ENCODE results near the gene CEND1.

The CEND1 gene

DNA sequence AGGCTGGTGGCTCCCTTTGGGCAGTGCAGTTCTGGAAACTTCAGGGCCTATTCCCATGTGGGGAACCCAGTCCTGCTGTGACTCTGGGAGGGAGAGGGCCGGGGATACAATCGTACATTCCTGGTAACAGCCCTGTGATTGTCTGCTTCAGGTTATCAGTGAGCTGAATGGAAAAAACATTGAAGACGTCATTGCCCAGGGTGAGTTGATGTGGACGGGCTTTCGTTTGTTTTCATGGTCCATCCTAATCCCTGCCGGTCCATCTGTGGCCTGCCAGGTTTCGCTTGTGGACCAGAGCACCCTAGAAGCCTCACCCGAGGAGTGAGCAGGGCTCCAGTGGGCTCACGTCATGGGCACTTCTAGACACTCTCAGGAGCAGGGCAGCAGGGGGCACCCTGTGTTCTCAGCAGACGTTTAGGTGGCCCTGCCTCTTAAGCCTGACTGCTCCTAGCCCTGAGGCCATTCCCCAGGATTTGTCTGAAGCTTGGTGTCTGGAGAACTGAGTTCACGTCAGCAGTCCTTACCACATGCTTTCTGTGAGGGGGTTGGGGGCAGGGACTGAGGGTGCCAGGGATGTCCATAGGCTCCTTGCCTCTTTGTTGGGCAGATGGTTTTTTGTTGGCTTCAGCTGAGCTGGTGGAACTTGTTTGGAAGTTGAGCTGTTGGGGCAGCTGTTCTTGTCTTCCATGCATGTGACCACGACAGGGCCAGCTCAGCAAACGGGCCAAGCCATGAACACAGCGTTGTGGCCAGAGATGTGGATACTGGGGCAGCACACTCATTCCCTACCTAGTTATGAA lies 21.8 kb upstream of the CEND1 start:
- TF ChIP-seq GATA2 (IDR thresholded peaks at IDR 0.05; ENCODE audit: low read depth, low read length), result no peak
- TF ChIP-seq GATA3 (IDR thresholded peaks at IDR 0.05; ENCODE audit: low read depth, low read length), result no peak

DNA sequence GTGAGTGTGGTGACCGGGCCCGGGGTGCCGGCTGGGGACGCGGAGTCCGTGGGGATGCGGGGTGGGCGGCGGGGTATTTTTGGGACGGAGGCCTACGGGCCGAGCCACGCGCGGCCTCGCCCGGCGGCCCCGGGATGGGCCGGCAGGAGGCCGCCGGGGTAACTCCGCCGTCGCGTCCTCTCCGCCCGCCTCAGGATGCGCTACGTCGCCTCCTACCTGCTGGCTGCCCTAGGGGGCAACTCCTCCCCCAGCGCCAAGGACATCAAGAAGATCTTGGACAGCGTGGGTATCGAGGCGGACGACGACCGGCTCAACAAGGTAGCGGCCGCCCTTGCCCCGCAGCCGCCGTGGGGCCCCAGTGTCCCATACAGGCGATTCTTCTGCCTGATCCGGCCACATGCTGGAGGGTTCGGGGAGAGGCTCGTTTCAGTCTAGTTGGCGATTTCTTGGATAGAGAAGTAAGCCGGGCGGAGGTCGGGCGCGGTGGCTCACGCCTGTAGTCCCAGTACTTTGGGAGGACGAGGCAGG lies 20.2 kb upstream of the CEND1 start:
- TF ChIP-seq GATA3 (IDR thresholded peaks at IDR 0.05; ENCODE audit: low read depth, low read length) (no peak), GATA2 (IDR thresholded peaks at IDR 0.05; ENCODE audit: low read depth, low read length) (no peak)

DNA sequence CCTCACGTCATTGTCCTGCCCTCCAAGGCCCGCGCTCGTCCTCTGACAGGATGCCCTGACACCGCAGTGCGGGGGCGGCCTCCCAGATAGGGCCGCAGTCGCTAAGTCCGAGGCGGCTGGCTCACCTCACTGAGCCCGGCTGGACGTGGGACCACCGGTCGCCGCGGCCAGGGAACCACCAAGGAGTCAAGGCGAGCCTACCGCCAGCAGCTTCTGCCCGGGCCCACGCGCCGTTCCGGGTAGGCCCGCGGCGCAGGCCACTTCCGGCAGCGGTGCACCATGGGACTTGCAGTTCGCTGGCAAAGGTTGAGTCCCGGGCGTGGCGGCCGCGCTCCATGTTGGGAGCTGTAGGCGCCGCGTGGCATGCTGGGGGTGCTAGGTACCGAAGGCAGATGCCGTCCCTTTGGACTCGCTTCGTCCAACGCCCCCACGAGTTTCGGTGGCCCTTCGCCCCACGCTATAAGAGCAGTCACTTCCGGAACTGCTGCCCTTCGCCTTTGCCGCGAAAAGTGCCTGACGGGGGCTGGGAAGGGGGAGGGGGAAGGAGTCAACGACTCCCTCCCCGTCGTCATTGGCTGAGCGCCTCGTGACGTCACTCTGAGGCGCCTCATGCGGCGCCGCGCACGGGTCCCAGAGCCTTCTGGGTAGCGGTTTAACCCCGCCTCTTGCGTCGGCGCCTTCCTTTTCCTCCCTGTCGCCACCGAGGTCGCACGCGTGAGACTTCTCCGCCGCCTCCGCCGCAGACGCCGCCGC lies 19.6 kb upstream of the CEND1 start, which contains the start of gene RPLP2:
RPLP2 (plus strand) TSS at position 681 of the 753 bp plus-strand sequence. CDS start 268 bp downstream, outside the sequence.
- TF ChIP-seq GATA2 (IDR thresholded peaks at IDR 0.05; ENCODE audit: low read depth, low read length), result no peak
- TF ChIP-seq GATA3 (IDR thresholded peaks at IDR 0.05; ENCODE audit: low read depth, low read length), result no peak

DNA sequence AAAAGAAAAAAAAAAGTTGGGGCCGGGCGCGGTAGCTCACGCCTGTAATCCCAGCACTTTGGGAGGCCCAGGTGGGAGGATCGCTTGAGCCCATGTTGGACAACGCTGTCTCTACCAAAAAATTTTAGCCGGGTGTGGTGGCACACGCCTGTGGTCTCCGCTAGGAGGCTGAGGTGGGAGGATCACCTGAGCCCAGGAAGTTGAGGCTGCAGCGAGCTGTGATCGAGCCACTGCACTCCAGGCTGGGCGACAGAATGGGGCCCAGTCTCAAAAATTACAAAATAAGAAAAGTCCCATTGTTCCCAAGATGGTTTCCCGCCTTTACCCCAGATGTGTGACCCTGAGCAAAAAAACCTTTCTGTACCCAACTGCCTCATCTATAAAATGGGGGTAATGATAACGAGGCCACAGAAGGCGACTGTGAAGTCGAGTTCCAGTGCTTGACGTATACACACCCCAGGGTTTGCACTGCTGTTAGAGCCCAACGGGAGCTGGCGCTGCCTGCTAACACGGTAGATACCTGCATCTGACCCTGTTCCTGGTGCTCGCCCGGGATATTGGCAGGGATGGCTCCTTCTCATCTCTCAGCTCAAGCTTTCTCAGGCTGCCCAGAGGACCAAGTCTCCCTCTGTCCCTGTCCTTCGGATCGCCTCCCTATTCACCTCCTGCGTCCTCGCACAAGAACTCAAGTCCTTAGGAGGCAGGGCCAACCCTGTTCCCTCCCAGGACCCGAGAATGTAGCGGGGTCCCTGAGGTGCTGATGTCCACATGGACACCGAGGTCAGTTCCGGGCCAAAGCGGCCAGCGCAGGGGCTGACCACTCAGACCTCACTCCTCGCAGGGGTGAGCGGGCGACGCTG lies 18.8 kb upstream of the CEND1 start:
- TF ChIP-seq GATA3 (IDR thresholded peaks at IDR 0.05; ENCODE audit: low read depth, low read length) (no peak), GATA2 (IDR thresholded peaks at IDR 0.05; ENCODE audit: low read depth, low read length) (no peak)

DNA sequence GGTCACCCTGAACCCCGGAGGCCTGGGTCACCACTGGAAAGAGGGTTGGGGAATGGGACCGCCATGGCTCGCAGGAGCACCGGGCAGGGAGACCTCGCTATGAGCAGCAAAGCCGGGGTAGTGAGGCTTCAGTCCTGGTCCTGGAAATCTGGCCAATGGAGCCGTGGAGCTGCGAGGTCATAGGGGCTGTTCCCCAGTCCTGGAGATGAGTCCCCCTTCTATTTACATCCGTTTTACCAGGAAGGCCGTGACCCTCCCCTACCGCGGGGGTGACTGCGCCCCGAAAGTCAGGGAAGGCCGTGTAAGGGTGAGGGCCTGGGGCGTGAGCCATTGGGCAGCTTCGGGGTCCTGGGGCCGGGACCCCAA lies 14.7 kb upstream of the CEND1 start:
- TF ChIP-seq GATA3 (IDR thresholded peaks at IDR 0.05; ENCODE audit: low read depth, low read length) (no peak), GATA2 (IDR thresholded peaks at IDR 0.05; ENCODE audit: low read depth, low read length) (no peak)

DNA sequence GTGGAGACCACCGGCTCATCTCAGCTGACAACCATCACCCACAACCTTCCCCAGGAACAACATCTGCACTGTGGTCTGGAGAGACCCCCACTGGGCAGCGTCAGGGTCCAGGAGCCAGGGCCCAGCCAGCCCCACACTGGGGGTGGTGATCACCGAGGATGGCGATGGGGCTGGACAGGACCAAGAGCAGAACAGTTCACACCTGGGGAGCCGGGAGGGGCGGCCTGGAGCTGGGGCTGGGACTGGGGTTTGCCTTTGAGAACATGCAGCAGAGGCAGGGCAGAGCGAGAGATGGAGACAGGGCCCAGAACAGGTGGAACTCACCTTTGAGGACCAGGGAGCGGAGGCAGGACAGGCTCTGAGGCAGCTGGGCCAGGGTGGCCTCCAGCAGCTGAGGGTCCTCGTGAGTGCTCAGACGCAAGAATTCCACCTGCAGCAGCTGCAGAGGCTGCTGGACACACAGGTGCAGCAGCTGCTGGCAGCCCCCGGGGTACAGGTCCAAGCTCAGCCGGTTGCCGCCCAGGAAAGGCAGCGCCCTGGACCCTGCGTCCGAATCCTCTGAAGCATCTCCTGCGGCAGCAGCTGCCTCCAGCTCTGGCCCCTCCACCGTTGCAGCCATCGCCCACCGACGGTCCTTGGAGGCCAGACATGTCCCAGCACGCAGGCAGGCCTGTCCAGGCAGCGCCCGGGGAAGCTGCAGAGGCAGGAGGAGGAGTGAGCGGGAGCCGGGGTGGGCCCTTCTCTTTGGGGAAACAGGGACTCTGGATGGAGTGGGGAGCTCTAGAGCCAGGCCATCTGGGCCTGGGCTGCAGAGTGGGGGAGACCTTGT lies 14.1 kb upstream of the CEND1 start:
- TF ChIP-seq GATA3 (IDR thresholded peaks at IDR 0.05; ENCODE audit: low read depth, low read length), result no peak
- TF ChIP-seq GATA2 (IDR thresholded peaks at IDR 0.05; ENCODE audit: low read depth, low read length), result no peak

DNA sequence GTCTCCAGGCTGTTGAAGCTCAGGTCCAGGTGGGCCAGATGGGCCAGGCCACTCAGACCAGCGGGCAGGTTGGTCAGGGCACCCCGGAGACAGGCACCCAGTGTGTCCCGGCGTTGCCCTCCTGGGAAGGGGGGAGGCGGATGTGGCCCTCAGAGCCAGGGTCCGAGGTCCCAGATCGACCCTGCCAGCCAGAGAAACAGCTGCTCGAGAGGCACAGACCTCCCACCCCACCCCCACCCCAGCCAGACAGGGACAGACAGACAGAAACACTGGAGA lies 13.5 kb upstream of the CEND1 start:
- TF ChIP-seq GATA3 (IDR thresholded peaks at IDR 0.05; ENCODE audit: low read depth, low read length), result no peak
- no peak for TF ChIP-seq GATA2 (IDR thresholded peaks at IDR 0.05; ENCODE audit: low read depth, low read length)

DNA sequence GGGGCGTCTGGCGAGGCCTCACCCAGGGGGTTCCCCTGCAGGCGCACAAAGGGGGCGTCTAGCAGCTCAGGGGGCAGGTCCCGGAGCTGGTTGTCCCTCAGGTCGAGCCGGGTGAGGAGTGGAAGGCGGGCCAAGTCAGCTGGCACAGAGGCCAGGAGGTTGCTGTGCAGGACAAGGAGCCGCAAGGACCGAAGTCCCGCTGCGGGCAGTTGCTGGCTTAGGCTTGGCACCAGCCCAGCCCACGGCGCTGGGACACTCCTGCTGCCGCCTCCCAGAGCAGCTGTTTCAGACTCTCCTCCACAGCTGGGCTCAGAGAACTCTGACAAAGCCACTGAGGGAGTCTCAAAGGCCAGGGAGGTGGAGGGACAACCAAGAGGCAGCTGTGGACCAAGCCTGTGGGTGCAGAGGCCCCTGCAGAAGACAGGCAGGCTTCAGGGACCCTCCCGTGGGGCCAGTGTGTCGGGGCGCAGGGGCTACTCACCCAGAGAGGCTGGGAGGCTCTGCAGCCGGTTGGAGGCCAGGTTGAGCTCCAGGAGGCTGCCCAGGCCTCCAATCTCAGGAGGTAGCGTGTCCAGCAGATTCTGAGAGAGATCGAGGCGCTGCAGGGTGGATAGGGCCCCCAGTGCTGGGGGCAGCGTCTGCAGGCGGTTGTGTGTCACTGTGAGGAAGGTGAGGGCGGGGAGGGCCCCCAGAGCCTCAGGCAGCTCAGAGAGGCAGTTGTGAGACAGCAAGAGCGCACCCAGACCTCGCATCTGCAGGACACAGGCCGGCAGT lies 13.0 kb upstream of the CEND1 start:
- TF ChIP-seq GATA3 (IDR thresholded peaks at IDR 0.05; ENCODE audit: low read depth, low read length) (no peak), GATA2 (IDR thresholded peaks at IDR 0.05; ENCODE audit: low read depth, low read length) (no peak)

DNA sequence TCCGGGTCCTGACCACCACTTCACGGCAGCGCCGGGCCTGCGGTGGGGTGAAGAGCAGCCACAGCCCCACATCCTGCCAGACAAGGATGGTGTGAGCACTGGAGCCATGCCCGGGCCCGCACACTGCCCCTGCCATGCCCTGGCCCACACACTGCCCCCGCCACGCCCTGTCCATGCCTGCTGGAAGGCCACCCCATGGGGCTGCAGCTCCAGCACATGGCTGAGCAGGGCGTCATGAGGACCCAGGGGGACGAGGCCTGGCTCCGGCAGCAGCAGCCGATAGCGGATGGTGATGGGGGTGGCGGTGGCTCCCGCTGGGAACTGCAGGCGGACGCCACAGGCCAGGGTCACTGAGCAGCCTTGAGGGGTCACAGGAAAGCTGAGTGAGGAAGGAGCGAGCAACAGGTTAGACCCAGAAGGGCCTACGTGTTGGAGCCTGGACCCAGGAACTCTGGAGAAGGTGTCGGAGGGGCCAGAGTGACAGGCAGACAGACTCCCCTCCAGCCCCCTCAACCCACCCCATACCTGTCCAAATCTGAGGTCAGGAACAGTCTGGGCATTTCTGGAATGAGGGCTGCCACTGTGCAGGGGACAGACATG lies 12.2 kb upstream of the CEND1 start:
- TF ChIP-seq GATA3 (IDR thresholded peaks at IDR 0.05; ENCODE audit: low read depth, low read length) (no peak), GATA2 (IDR thresholded peaks at IDR 0.05; ENCODE audit: low read depth, low read length) (no peak)

DNA sequence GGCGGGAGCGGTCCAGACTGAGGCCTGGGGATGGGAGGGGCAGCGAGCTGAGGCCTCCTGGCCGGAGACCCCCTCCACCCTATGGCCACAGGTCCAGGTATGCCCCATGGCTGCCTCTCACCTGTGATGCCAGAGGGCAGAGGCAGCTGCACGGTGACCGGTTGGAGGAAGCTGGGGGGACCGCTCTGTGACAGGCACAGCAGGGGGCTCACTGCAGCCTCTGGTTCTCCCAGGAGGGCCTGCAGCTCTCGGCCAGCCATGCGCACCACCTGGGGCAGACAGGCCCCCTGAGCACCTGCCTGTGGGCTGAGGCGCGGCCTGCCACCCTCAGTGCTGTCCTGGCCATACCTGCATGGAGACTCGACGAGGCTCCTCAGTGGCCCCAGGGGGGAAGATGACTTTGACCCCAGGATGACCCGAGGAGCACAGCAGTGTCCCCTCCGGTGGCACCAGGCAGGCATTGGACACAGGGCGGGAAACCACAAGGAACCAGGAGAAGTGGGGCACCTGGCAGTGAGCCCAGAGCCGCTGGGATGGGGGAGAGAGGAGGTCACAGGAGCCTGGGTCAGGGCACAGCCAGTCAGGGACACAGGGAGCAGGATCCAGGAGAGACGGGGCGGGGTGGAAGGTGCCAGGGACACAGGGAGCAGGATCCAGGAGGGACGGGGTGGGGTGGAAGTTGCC lies 11.3 kb upstream of the CEND1 start:
- no peak for TF ChIP-seq GATA2 (IDR thresholded peaks at IDR 0.05; ENCODE audit: low read depth, low read length)
- no peak for TF ChIP-seq GATA3 (IDR thresholded peaks at IDR 0.05; ENCODE audit: low read depth, low read length)

DNA sequence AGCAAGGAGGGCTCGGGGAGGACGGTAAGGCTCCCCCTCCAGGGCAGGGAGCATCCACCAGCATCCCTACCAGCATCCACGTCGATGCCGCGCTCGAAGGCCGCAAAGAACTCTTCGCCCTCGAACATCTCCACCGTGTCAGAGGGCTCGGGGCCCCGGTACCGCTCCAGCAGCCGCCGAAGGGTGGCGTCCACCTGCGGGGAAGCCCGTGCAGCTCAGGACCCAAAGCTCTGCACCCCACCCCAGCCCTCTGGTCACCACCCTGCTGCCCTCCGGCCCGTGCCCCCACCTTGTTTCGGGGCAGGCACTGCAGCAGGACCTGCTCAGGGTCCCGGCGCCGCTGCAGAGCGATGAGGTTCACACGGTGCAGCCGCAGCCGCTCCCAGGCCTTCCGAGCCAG lies 10.6 kb upstream of the CEND1 start:
- TF ChIP-seq GATA3 (IDR thresholded peaks at IDR 0.05; ENCODE audit: low read depth, low read length) (no peak), GATA2 (IDR thresholded peaks at IDR 0.05; ENCODE audit: low read depth, low read length) (no peak)

All from SH-SY5Y (cell line).